PC-9 (cell line): ENCODE measurements around the gene TPRG1L.

Experiments used
- EZH2 ChIP-seq: fragments of 200-600 bp; sonication (generic); IDR thresholded peaks from 2 replicates; pipeline ENCODE4 v1.8.0; 2017; ENCODE audit warnings: antibody characterized with exemption, low read depth
- TF ChIP-seq, protein P1 (sequence below): fragments of 200-600 bp; sonication (generic); conservative IDR thresholded peaks from 2 replicates; pipeline ENCODE4 v1.6.1; 2017; ENCODE audit warnings: mixed run types, antibody characterized with exemption, mild to moderate bottlenecking, moderate library complexity

GRCh38 chr1:3614755-3615742 is 9.8 kb upstream of the TPRG1L start:
- TF ChIP-seq, protein P1, sequence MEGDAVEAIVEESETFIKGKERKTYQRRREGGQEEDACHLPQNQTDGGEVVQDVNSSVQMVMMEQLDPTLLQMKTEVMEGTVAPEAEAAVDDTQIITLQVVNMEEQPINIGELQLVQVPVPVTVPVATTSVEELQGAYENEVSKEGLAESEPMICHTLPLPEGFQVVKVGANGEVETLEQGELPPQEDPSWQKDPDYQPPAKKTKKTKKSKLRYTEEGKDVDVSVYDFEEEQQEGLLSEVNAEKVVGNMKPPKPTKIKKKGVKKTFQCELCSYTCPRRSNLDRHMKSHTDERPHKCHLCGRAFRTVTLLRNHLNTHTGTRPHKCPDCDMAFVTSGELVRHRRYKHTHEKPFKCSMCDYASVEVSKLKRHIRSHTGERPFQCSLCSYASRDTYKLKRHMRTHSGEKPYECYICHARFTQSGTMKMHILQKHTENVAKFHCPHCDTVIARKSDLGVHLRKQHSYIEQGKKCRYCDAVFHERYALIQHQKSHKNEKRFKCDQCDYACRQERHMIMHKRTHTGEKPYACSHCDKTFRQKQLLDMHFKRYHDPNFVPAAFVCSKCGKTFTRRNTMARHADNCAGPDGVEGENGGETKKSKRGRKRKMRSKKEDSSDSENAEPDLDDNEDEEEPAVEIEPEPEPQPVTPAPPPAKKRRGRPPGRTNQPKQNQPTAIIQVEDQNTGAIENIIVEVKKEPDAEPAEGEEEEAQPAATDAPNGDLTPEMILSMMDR = peak; percentile 65
- TF ChIP-seq EZH2 = no peak
